K562 (cell line): ENCODE results near the gene USP2. TPM values are rescaled to one million over a fixed set of nuclear protein-coding genes. Genes with fewer than 3 reads are reported as not detected.

ENCODE experiments used
- ADNP ChIP-seq: fragments of 200-800 bp; sonication (Bioruptor generic); IDR thresholded peaks from 2 replicates; pipeline ENCODE4 v1.6.1; 2016; ENCODE audit warnings: missing genetic modification characterization, missing compliant biosample characterization
- FUS ChIP-seq: fragments of 200-400 bp; formaldehyde crosslinking; optimal IDR thresholded peaks from 2 replicates; pipeline ENCODE3; 2017; ENCODE audit warnings: low read depth, low read length
- GTF2F1 ChIP-seq: IDR thresholded peaks from 2 replicates; pipeline ENCODE4 v1.6.1; 2011; ENCODE audit warnings: low read depth, low read length, improper control_type of control experiment
- KAT8 ChIP-seq: fragments of 450-650 bp; IDR thresholded peaks from 2 replicates; pipeline ENCODE4 v1.6.1; 2016; ENCODE audit warnings: low read depth, mild to moderate bottlenecking
- KDM5B ChIP-seq: fragments of 200-600 bp; sonication (generic); IDR thresholded peaks from 2 replicates; pipeline ENCODE4 v1.6.1; 2012; ENCODE audit warnings: low read depth, mild to moderate bottlenecking, moderate library complexity, low read length, control low read depth, inconsistent platforms; ENCODE audit not compliant: insufficient replicate concordance
- LCOR ChIP-seq: sonication (generic); formaldehyde crosslinking; IDR thresholded peaks from 2 replicates; pipeline ENCODE4 v1.8.0; 2022; ENCODE audit warnings: mild to moderate bottlenecking, missing genetic modification reagents
- NR2C2 ChIP-seq, 2 experiments: fragments of 200-800 bp in 1 of 2; sonication (Bioruptor generic) in 1 of 2; sonication (generic) in 1 of 2; formaldehyde crosslinking in 1 of 2; IDR thresholded peaks; 2 replicates each; pipeline versions ENCODE4 v1.6.1 to v1.8.0; 2016 to 2022; ENCODE audit warnings: mild to moderate bottlenecking in 1 of 2, missing compliant biosample characterization in 1 of 2, missing genetic modification characterization in 1 of 2, missing genetic modification reagents in 1 of 2
- NRF1 ChIP-seq, 2 experiments: fragments of 450-650 bp; IDR thresholded peaks in 1 of 2; conservative IDR thresholded peaks in 1 of 2; 2 replicates each; pipeline ENCODE4 v1.6.1; 2014; ENCODE audit warnings: mild to moderate bottlenecking in 2 of 2
- PHF8 ChIP-seq: fragments of 200-600 bp; sonication (generic); IDR thresholded peaks from 2 replicates; pipeline ENCODE4 v1.6.1; 2012; ENCODE audit warnings: mixed run types, mild to moderate bottlenecking, inconsistent platforms, low read length, moderate library complexity, borderline replicate concordance
- PRDM10 ChIP-seq: fragments of 450-650 bp; IDR thresholded peaks from 2 replicates; pipeline ENCODE4 v1.6.1; 2018; ENCODE audit not compliant: partially characterized antibody
- RBFOX2 ChIP-seq: fragments of 200-400 bp; formaldehyde crosslinking; IDR thresholded peaks from 2 replicates; pipeline ENCODE4 v1.6.1; 2017; ENCODE audit warnings: low read depth, mild to moderate bottlenecking, low read length, moderate library complexity
- STAG1 ChIP-seq: sonication (generic); formaldehyde crosslinking; IDR thresholded peaks from 2 replicates; pipeline ENCODE4 v1.5.0; 2020; ENCODE audit warnings: missing genetic modification reagents, borderline replicate concordance
- TAF1 ChIP-seq: IDR thresholded peaks from 2 replicates; pipeline ENCODE4 v1.6.1; 2011; ENCODE audit warnings: mild to moderate bottlenecking, low read length, moderate library complexity; ENCODE audit not compliant: insufficient read depth, control insufficient read depth, severe bottlenecking; ENCODE audit errors: extremely low read depth
- TCFL5 ChIP-seq: fragments of 250-450 bp; sonication (Bioruptor Pico); conservative IDR thresholded peaks from 2 replicates; pipeline ENCODE4 v1.6.1; 2021; ENCODE audit warnings: mild to moderate bottlenecking, moderate library complexity, matching md5 sums
- TEAD1 ChIP-seq, 2 experiments: fragments of 450-650 bp in 1 of 2; sonication (generic) in 1 of 2; formaldehyde crosslinking; IDR thresholded peaks; 2 replicates each; pipeline versions ENCODE4 v1.4.0 to v1.8.0; 2020 to 2022; ENCODE audit warnings: mild to moderate bottlenecking in 2 of 2, missing genetic modification reagents in 1 of 2
- THRA ChIP-seq: fragments of 450-650 bp; IDR thresholded peaks from 2 replicates; pipeline ENCODE4 v1.6.1; 2017; ENCODE audit warnings: mild to moderate bottlenecking, moderate library complexity
- TRIM25 ChIP-seq: fragments of 450-650 bp; IDR thresholded peaks from 2 replicates; pipeline ENCODE4 v1.7.0; 2016; ENCODE audit warnings: borderline replicate concordance
- ZC3H4 ChIP-seq: sonication (generic); formaldehyde crosslinking; IDR thresholded peaks from 2 replicates; pipeline ENCODE4 v1.9.0; 2021; ENCODE audit warnings: missing genetic modification reagents, borderline replicate concordance
- ZNF384 ChIP-seq: IDR thresholded peaks from 2 replicates; pipeline ENCODE4 v1.6.1; 2012; ENCODE audit warnings: low read depth, low read length, improper control_type of control experiment
- polyA plus RNA-seq, 8 experiments: library from polyadenylated mRNA; depleted of rRNA in 4 of 8; stranded (reverse) in 5 of 8; unstranded in 3 of 8; fragments of >200 nt; fragmentation: Nextera tagmentation in 2 of 8; fragmentation: Illumina TruSeq in 1 of 8; extraction: Ambion mirVana in 2 of 8; extraction: Trizol in 1 of 8; gene quantifications; 2 replicates each; pipeline versions ENCODE4 v1.2.1 to v1.2.3, GENCODE V29; 2011 to 2014; ENCODE audit warnings: inconsistent platforms in 1 of 8, missing spikeins in 1 of 8
- total RNA-seq, 7 experiments: library from RNA; depleted of rRNA in 6 of 7; stranded (reverse); fragments of >200 nt in 6 of 7; fragmentation: Illumina TruSeq in 2 of 7; extraction: Trizol in 2 of 7; gene quantifications; 2 replicates each; pipeline versions ENCODE4 v1.2.1 to v1.2.3, GENCODE V29; 2011 to 2021; ENCODE audit warnings: low replicate concordance in 1 of 7

Gene USP2
- total and polyA plus RNA-seq, 9 of the 15 experiments (the other 6 are each of a cell fraction or from before 2014, with no cell fraction given), result 2.8 to 16.9 (median 3.9) TPM

- peak; percentile 85 for TF ChIP-seq PRDM10
- peak in 1 of 2 experiments; percentile 39; a peak in 1 of 4 replicates for TF ChIP-seq TEAD1 (CRISPR knock-in tag; IDR thresholded peaks at IDR 0.05)
- TF ChIP-seq GTF2F1, result peak; percentile 26; the same call in 1 of the 2 replicates
- TF ChIP-seq KDM5B, result peak; percentile 72
- no peak for TF ChIP-seq TRIM25
- TF ChIP-seq PHF8, result peak; percentile 75; the same call in 1 of the 2 replicates
- TF ChIP-seq TCFL5 (CRISPR knock-in tag), result no peak
- TF ChIP-seq NRF1 (conservative IDR thresholded peaks at IDR 0.05 in 1 of 2, IDR thresholded peaks at IDR 0.05 in 1 of 2), result peak; percentile 19 to 42; a peak in 2 of 4 replicates
- 0 out of 2 replicates have a peak, but pooled peaks have one; percentile 30 for TF ChIP-seq NR2C2 (CRISPR knock-in tag; IDR thresholded peaks at IDR 0.05)
- peak; percentile 95 for TF ChIP-seq NR2C2 (tag; IDR thresholded peaks at IDR 0.05)
- TF ChIP-seq FUS, result no peak
- TF ChIP-seq ADNP (tag), result no peak
- peak; percentile 88 for TF ChIP-seq RBFOX2
- peak; percentile 96 for TF ChIP-seq TAF1
- TF ChIP-seq THRA, result no peak
- TF ChIP-seq LCOR (CRISPR knock-in tag), result 0 out of 2 replicates have a peak, but pooled peaks have one; percentile 27
- TF ChIP-seq KAT8, result peak; percentile 19; the same call in 1 of the 2 replicates
- TF ChIP-seq STAG1 (CRISPR knock-in tag), result peak; percentile 44
- TF ChIP-seq ZNF384, result peak; percentile 92
- 0 out of 2 replicates have a peak, but pooled peaks have one; percentile 63 for TF ChIP-seq ZC3H4 (CRISPR knock-in tag)
Measured at GRCh38 chr11:119334174-119334930, 47.1 kb downstream of the USP2 start, which contains the start of gene RNF26 (continued).
